Muscle layer of colon (tissue), 2 donors: ENCODE data around the gene KRTAP10-4.
"Not testable (repeated sequence)": the region's sequence is repeated elsewhere in the genome, so short reads cannot be mapped to it uniquely, and the experiment has no call there.

Experiments
- H3K27ac ChIP-seq: one replicate; pipeline ENCODE4 v1.7.0; 2013; ENCODE audit warnings: low read depth, mild to moderate bottlenecking, low read length, moderate library complexity
- H3K27me3 ChIP-seq, 2 donors: one replicate each; pipeline ENCODE4 v1.7.0; 2013; ENCODE audit warnings: low read length in 2 of 2, mild to moderate bottlenecking in 2 of 2; ENCODE audit not compliant: insufficient read depth in 2 of 2, control insufficient read depth in 1 of 2
- H3K36me3 ChIP-seq: one replicate; pipeline ENCODE4 v1.7.0; 2013; ENCODE audit warnings: mild to moderate bottlenecking, low read length; ENCODE audit not compliant: insufficient read depth
- H3K4me1 ChIP-seq: one replicate; pipeline ENCODE4 v1.7.0; 2013; ENCODE audit warnings: mild to moderate bottlenecking, low read length; ENCODE audit not compliant: insufficient read depth
- H3K4me3 ChIP-seq, 2 donors: one replicate each; pipeline ENCODE4 v1.7.0; 2013; ENCODE audit warnings: low read length in 2 of 2, low read depth in 1 of 2, mild to moderate bottlenecking in 1 of 2, moderate library complexity in 1 of 2
- H3K9ac ChIP-seq: one replicate; pipeline ENCODE4 v1.7.0; 2013; ENCODE audit warnings: low read length
- H3K9me3 ChIP-seq: one replicate; pipeline ENCODE4 v1.7.0; 2013; ENCODE audit warnings: mild to moderate bottlenecking, low read length
- donor health status: abdominal sarcoma.
- donor health status: Adenocarcinoma of cecum.

KRTAP10-4 gene

DNA sequence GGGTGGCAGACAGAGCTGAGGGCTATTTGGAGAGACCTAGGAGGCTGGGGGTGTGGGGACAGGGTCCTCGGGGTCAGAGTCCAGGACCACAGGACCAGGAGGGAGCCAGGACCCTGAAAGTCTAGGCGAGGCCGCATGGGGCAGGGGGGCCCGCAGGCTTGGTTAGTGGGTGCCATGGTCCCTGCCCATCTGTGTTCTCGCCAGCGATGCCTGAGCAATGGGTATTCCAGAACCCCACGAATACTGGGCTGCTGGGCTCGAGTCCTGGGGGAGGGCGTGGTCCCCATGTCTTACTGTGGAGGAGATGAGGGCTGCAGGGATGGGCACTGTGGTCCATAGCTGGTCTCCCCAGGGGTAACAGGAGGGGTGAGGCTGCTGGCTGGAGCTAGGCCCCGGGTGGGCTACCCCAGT, 16.8 kb downstream of the KRTAP10-4 start:
- no peaks in the 10 kb centered on the region for H3K9me3 ChIP-seq
- H3K27me3 ChIP-seq = peaks cover 0 to 36% of the 10 kb centered on the region in 2 donors
- no peak overlapping the region for H3K27ac ChIP-seq
- no peaks in the 10 kb centered on the region for H3K4me1 ChIP-seq
- no peaks in the 10 kb centered on the region for H3K36me3 ChIP-seq
- H3K4me3 ChIP-seq = no peak overlapping the region
- no peak overlapping the region for H3K9ac ChIP-seq

DNA sequence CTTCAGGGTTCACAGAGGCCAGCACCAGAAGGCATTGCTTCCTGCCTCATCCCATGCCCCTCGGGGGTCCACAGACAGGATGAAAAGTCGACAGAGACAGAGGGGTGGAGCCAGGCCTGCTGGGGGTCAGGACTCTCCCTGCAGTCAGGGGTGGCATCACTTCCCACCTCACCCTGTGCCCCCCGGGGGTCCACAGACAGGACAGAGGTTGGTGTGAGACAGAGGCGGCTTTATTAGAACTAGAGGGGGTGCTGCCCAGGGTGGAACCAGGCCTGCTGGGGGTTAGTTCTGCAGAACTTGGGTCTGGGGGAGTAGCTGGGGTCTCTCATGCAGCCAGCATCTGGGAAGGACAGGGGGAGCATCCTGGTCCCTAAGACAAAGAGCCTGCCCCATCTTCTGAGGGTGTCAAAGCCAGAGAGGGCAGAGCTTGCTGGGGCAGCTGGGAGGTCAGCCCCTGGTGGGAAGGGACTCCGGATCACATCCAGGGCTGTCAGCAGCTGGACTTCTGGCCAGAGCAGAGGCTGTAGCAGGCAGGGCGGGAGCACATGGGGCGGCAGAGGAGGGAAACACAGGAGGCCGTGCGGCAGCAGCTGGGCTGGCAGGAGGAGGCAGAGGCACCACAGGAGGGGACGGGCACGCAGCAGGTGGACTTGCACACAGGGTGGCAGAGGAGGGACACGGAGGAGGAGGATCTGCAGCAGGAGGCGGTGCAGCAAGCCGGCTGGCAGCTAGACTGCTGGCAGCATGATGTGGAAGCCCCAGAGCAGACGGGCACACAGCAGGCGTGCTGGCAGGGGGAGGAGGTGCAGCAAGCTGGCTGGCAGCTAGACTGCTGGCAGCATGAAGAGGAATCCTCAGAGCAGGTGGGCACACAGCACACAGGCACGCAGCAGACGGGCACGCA, 17.6 kb downstream of the KRTAP10-4 start:
- H3K4me1 ChIP-seq, H3K4me3 ChIP-seq, H3K36me3 ChIP-seq, H3K9me3 ChIP-seq, H3K27ac ChIP-seq, H3K9ac ChIP-seq: not testable (repeated sequence)
- H3K27me3 ChIP-seq = peaks cover 0 to 29% of the 10 kb centered on the region in 2 donors

DNA sequence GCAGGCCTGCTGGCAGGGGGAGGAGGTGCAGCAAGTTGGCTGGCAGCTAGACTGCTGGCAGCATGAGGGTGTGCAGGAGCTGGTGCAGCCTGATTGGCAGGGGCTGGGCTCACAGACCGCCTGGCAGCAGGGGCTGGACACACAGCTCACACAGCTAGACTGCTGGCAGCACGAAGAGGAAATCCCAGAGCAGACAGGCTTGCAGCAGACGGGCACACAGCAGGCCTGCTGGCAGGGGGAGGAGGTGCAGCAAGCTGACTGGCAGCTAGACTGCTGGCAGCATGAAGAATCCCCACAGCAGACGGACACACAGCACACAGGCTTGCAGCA, 18.2 kb downstream of the KRTAP10-4 start:
- not testable (repeated sequence) for H3K4me3 ChIP-seq, H3K9me3 ChIP-seq, H3K9ac ChIP-seq, H3K27ac ChIP-seq, H3K4me1 ChIP-seq, H3K36me3 ChIP-seq
- H3K27me3 ChIP-seq = peaks cover 0 to 29% of the 10 kb centered on the region in 2 donors

DNA sequence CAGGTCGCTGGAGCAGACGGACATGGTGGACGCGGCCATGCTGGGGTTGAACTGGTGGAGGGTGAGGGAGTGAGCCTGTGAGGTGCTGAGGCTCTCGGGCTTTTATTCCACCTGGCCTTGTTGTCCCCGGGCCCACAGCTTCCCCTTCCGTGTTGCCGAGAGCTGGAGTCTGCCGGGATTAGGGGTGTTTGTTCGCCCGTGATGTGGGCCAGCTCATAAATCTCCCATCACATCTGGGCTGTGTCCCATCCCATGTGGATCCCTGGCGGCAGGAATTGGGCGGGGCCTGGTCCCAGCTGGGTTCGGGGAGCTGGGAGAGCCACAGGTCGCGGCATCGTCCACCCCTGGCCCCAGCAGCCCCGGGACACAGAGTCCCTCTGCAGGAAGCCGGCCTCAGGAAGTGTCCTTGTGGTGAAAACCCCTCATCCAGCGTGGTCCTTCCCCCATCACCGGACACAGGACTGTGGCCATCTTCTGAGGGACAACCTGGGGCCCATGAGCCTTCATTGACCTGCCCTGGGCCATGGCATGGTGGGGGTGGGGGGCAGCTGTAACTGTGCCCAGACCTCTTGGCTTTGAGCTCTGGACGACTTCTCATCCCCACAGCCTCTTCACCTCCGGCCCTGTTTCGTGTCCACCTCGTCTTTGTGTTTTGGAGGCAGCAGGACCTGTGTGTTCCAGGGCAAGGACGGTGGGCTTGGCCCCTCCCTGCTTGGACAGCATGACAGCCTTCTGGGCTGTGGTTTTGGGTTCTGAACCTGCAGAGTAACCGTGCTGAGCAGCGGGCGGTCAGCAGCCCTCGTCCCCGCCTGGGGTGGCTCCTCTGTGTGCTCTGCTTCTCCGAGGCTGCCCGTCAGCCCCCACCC, 19.1 kb downstream of the KRTAP10-4 start, which contains the start of gene KRTAP10-6:
KRTAP10-6 (minus strand) TSS at position 60 of the 866 bp plus-strand sequence; CDS start at position 39, 21 bp downstream.
- no peaks in the 10 kb centered on the region for H3K4me1 ChIP-seq
- H3K4me3 ChIP-seq = no peak within 1 kb of the TSS
- no peaks in the 10 kb centered on the region for H3K9me3 ChIP-seq
- H3K9ac ChIP-seq = no peak within 1 kb of the TSS
- H3K27me3 ChIP-seq = peaks cover 0 to 29% of the 10 kb centered on the region in 2 donors
- H3K27ac ChIP-seq = no peak within 1 kb of the TSS
- H3K36me3 ChIP-seq = no peaks in the 10 kb centered on the region

DNA sequence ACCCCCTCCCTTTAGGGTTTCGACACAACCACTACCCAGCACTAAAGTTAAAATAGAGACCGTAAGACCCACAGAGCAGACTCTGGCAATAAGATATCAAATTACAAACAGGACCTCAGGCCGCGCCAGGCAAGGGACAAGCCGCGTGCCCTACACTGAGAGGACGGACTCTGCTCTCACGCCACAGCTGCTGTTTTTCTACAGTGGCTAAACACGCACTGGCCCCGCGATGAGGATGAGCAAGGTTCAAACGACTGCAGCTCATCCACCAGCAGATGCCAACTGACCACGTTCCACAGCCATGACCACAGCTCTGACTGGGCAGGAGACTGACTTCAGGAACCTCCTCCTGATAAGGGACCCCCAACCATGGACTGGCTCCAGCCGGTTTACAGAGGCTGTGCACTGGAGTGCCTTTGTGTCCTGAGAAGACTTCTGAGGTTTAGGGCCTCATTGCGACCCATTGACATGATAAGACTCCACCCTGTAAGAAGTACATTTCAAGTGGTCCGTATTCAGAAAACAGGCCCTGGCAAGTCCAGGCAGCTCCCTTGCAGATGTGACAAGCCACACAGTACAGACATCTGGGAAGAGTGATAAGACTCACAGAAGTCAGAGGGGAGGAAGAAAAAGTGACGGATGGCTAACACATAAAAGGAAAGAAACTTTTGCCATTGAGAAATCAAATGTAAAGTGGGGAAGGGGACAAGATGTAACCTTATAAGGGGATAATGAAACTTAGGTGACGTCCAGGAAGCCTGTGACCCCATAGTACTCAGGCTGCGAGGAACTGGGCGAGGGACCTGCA, 20.3 kb downstream of the KRTAP10-4 start:
- no peaks in the 10 kb centered on the region for H3K9me3 ChIP-seq
- H3K4me1 ChIP-seq = no peaks in the 10 kb centered on the region
- peaks cover 0 to 29% of the 10 kb centered on the region in 2 donors for H3K27me3 ChIP-seq
- no peaks in the 10 kb centered on the region for H3K36me3 ChIP-seq
- no peak overlapping the region for H3K4me3 ChIP-seq
- H3K9ac ChIP-seq = no peak overlapping the region
- H3K27ac ChIP-seq = no peak overlapping the region

DNA sequence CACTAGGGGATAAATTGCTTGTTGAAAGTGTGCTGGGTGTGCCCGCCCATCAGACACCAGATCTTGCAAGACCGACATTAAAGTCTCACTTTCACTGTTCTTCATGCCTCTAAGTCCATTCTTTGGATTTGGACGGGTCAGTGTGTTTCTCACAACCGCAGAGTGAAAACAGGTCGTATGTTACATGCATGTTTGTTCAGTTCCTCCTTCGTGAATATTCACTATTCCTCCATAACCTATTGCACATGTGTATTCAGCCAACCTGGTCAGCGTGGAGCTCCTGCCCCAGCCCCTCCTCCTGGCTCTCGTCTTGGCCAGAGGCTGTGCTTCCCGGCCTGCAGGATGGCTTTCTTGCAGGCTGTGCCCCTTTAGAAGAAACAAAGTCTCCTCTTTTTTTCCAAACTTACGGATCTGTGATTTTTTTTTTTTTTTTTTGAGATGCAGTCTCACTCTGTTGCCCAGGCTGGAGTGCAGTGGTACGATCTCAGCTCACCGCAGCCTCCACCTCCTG, 20.9 kb downstream of the KRTAP10-4 start:
- H3K4me3 ChIP-seq = no peak overlapping the region
- no peak overlapping the region for H3K9ac ChIP-seq
- peaks cover 0 to 25% of the 10 kb centered on the region in 2 donors for H3K27me3 ChIP-seq
- H3K9me3 ChIP-seq = no peaks in the 10 kb centered on the region
- H3K36me3 ChIP-seq = no peaks in the 10 kb centered on the region
- H3K27ac ChIP-seq = no peak overlapping the region
- no peaks in the 10 kb centered on the region for H3K4me1 ChIP-seq

DNA sequence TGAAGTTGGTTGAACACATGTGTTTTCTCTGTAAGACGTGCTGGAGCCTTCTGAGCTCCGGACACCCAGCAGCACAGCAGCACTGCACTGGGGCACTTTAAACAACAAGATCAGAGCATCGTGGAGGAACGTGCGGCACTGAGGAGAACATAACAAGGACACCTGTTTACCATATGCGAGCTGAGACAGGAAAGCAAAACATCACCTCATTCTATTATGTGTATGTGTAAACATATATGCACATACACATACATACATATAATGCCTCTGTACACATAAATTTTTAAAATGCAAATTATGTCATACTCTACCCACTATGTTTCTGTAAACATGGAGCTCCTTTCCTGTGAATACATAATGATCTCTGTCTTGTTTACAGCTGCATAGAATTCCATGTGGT, 22.0 kb downstream of the KRTAP10-4 start:
- Histone ChIP-seq H3K9ac (no peak overlapping the region), H3K4me3 (no peak overlapping the region), H3K9me3 (no peaks in the 10 kb centered on the region), H3K27ac (no peak overlapping the region), H3K36me3 (no peaks in the 10 kb centered on the region), H3K4me1 (no peaks in the 10 kb centered on the region), H3K27me3 (peaks cover 0 to 19% of the 10 kb centered on the region in 2 donors)

DNA sequence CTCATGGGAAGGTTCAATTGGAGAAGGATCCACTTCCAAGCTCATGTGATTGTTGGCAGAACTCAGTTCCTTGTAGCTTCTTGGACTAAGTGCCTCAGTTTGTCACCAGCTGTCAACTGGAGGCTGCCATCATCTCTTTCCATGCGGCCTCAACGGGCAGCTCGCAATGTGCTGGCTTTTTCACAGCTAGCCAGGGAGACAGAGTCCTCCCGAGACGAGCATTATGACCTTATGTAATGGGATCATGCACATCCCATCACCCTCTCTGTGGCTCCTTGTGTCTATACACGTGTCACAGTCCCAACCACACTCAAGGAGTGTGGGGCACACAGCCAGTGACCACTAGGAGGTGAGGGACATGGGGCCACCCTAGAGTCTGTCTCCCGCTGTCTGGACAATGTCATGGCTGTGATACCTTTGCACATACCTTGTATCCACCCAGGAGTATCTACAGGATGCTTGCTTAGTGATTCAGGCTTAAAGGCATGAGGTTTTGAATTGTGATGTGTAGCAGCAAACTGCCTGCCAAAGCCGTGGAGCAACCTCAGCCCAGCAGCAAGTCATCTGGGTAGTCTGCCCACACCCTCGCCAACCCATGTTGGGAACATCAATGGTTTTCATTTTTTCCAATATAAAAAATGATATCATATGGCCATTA, 22.7 kb downstream of the KRTAP10-4 start:
- Histone ChIP-seq H3K36me3 (no peaks in the 10 kb centered on the region), H3K4me3 (no peak overlapping the region), H3K27ac (no peak overlapping the region), H3K9me3 (no peaks in the 10 kb centered on the region), H3K4me1 (no peaks in the 10 kb centered on the region), H3K9ac (no peak overlapping the region), H3K27me3 (peaks cover 0 to 18% of the 10 kb centered on the region in 2 donors)

DNA sequence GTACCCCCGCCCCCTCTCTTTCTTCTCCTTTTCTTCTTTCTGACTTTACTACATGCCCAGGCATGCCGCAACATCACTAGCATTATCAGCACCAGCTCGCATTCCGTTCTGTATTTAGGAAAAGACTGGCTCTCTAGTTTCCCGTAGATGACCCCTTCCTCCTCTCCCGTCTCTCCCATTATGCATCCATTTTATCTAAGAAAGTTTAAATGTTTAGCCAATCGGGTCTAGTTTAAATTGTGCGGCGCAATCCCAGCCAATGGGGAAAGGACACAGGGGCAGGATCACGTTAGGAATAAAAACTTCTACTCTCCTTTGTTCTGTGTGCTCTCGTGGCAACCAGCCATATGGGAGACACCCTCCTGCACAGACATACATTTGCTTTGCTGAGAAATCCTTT, 24.5 kb downstream of the KRTAP10-4 start:
- Histone ChIP-seq H3K9me3 (no peaks in the 10 kb centered on the region), H3K4me1 (no peaks in the 10 kb centered on the region), H3K27ac (no peak overlapping the region), H3K36me3 (no peaks in the 10 kb centered on the region), H3K4me3 (no peak overlapping the region), H3K9ac (no peak overlapping the region), H3K27me3 (peaks cover 0 to 22% of the 10 kb centered on the region in 2 donors)

DNA sequence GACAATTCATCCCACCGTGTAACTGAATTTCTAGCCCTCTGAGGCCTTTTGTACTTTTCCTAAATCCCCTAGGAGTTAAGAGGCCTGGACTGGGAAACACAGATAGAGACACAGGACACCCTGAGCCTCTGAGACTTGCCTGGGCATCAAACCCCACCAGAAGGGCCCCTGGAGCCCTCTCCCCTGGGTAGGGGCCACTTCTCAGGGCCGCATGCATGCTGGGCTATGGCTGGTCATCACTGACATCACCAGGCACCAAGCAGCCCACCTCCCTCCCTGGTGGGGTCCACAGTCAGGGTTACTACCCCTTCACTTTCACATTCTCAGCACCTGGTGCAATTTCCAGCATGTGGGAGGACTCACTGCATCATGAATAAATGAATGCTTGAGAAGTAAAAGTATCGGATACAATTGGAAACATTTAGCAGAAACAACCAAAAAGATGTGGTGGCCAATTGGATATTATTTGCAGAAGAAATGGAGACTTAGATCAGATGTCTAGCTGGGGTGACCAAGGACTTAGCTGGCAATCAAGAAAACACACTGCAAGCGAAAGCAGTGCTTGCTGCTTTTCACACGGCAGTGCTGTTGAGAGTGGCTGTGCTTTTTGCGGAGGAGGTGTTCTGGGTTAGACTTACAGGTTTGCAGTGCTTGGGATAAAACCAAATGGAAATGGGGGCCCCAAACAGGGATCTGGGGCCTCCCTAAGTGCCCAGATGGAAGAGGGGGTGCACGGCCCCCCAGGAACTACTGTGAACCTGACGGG, 25.9 kb downstream of the KRTAP10-4 start:
- no peaks in the 10 kb centered on the region for H3K4me1 ChIP-seq
- no peak overlapping the region for H3K9ac ChIP-seq
- peaks cover 0 to 19% of the 10 kb centered on the region in 2 donors for H3K27me3 ChIP-seq
- H3K36me3 ChIP-seq = no peaks in the 10 kb centered on the region
- H3K4me3 ChIP-seq = no peak overlapping the region
- H3K9me3 ChIP-seq = peaks cover 6% of the 10 kb centered on the region
- no peak overlapping the region for H3K27ac ChIP-seq
